Medulla oblongata (tissue), 1 donor: ENCODE data around the gene CD300LG.
"Not testable (repeated sequence)": the region's sequence is repeated elsewhere in the genome, so short reads cannot be mapped to it uniquely, and the experiment has no call there.

Source experiments
- DNase-seq: peaks from one replicate; pipeline ENCODE4 v3.0.0-alpha.2; 2015; ENCODE audit errors: extremely low spot score

CD300LG gene

GRCh38 chr17:43825567-43825966 lies 21.4 kb upstream of the CD300LG start:
- DNase-seq, result no peak

- DNase-seq, result no peak
Observed at GRCh38 chr17:43826206-43826605, 20.8 kb upstream of the CD300LG start.

- no peak for DNase-seq
Observed at GRCh38 chr17:43827596-43827995, 19.4 kb upstream of the CD300LG start.

GRCh38 chr17:43829738-43830137 lies 17.2 kb upstream of the CD300LG start:
- no peak for DNase-seq

GRCh38 chr17:43830510-43831140 lies 16.4 kb upstream of the CD300LG start:
- DNase-seq, result no peak

- DNase-seq, result no peak
Observed at GRCh38 chr17:43831633-43832032, 15.3 kb upstream of the CD300LG start.

GRCh38 chr17:43832168-43832975 lies 14.6 kb upstream of the CD300LG start:
- DNase-seq, result no peak

GRCh38 chr17:43832976-43833829 lies 13.8 kb upstream of the CD300LG start, which contains the start of gene MPP3:
Gene MPP3 (minus strand): TSS chr17:43833146. CDS start chr17:43831906, 1,240 bp downstream.
- peak; percentile 72 for DNase-seq

GRCh38 chr17:43834106-43834505 lies 12.9 kb upstream of the CD300LG start:
- DNase-seq, result no peak

GRCh38 chr17:43839670-43840108 lies 7.3 kb upstream of the CD300LG start:
- no peak for DNase-seq

GRCh38 chr17:43840814-43841213 lies 6.2 kb upstream of the CD300LG start:
- no peak for DNase-seq

GRCh38 chr17:43841282-43841681 lies 5.7 kb upstream of the CD300LG start:
- DNase-seq, result no peak

- not testable (repeated sequence) for DNase-seq
Observed at GRCh38 chr17:43842091-43842974, 4.6 kb upstream of the CD300LG start.

- DNase-seq, result no peak
Observed at GRCh38 chr17:43842975-43843325, 4.0 kb upstream of the CD300LG start.

- no peak for DNase-seq
Observed at GRCh38 chr17:43844241-43844640, 2.7 kb upstream of the CD300LG start.

GRCh38 chr17:43845766-43846165 lies 1.2 kb upstream of the CD300LG start:
- no peak for DNase-seq

- DNase-seq, result peak; percentile 83
Observed at GRCh38 chr17:43846221-43846712, 709 bp upstream of the CD300LG start.

- no peak for DNase-seq
Observed at GRCh38 chr17:43848601-43849000, 1.6 kb downstream of the CD300LG start.

- DNase-seq, result no peak
Observed at GRCh38 chr17:43849116-43849515, 2.1 kb downstream of the CD300LG start.

GRCh38 chr17:43852571-43852970 lies 5.6 kb downstream of the CD300LG start:
- no peak for DNase-seq

- no peak for DNase-seq
Observed at GRCh38 chr17:43853546-43853945, 6.6 kb downstream of the CD300LG start.
